Cardiac fibroblast (primary cell): ENCODE data around the gene LRP1B.
A peak's percentile ranks its signal among the peaks of the same experiment; 100 is the strongest.

ENCODE experiments used
- DNase-seq, 2 donors: peaks; one replicate each; pipeline versions ENCODE4 v3.0.0 to v3.0.0-alpha.2; 2010; ENCODE audit warnings: low read depth in 2 of 2
- H3K4me3 ChIP-seq, 2 donors: replicated peaks in 1 of 2; 1 replicate in 1 of 2; 2 replicates in 1 of 2; pipeline ENCODE4 v1.5.1; 2011; ENCODE audit warnings: low read depth in 2 of 2, low read length in 2 of 2, mild to moderate bottlenecking in 2 of 2, moderate library complexity in 1 of 2
- CTCF ChIP-seq: IDR thresholded peaks from one replicate; pipeline ENCODE4 v1.5.1; 2011; ENCODE audit warnings: low read depth, mild to moderate bottlenecking, low read length, inconsistent platforms

LRP1B gene

DNA sequence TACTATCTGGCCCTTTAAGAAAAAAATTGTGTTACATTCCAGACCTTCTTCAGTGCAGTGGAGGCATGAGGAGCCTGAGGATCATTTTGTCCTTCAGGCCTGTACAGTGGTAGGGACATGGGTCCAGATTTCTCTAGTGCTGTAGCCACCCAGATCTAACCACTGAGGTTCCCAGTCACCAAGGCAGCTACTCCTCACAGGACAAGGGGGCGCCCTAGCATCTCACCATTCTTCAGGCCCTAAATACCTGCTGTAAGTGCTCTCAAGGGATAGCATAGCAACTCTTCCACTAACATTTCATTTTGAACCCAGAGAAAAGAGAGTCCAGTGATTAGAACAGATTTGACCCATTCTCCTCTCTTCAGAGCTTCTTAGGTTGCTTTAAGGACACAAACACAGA, 1533.0 kb downstream of the LRP1B start:
- no peak for TF ChIP-seq CTCF
- DNase-seq: no peak
- no peak overlapping the region for H3K4me3 ChIP-seq

DNA sequence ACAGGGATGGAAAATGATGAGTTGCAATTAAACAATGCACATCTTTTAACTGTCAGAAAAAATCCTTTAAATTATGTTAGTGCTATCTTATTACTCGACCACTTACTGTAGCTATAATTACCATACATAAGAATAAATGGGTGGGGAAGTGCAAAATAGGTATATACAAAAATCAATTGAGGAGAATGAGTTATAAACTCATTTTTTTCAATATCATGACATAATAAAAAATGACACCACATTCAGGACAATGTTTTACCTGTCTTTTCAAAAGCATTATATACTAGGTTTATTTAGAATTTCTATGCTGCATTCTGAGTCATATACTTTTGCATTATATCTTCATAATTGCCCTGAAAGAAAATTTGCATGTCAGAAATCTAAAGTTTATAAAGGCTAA, 1533.6 kb downstream of the LRP1B start:
- DNase-seq: no peak
- H3K4me3 ChIP-seq: no peak overlapping the region
- no peak for TF ChIP-seq CTCF

- TF ChIP-seq CTCF: no peak
- no peak for DNase-seq
Observed at GRCh38 chr2:140596447-140596846, 1534.4 kb downstream of the LRP1B start.

DNA sequence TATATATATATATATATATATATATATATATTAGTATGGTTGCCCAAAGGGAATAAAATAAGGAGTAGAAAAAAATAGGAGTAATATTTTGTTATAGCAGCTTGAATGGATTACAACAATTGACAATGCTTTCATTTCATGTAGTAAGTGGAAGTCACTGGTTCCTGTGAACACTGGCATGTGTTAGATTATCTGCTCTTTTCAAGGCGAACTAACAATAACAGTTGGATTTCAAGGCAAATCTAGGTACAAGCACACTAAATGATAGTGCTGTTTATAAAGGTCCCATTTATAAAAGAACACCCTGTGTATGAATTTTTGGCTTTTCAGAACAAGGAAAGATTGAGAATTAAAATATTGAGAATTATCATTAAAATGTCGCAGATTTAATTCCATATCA, 1535.7 kb downstream of the LRP1B start:
- no peak for DNase-seq
- TF ChIP-seq CTCF: no peak

More at GRCh38 chr2:140596447-140596846, 1534.4 kb downstream of the LRP1B start:
- H3K4me3 ChIP-seq: no peak overlapping the region

DNA sequence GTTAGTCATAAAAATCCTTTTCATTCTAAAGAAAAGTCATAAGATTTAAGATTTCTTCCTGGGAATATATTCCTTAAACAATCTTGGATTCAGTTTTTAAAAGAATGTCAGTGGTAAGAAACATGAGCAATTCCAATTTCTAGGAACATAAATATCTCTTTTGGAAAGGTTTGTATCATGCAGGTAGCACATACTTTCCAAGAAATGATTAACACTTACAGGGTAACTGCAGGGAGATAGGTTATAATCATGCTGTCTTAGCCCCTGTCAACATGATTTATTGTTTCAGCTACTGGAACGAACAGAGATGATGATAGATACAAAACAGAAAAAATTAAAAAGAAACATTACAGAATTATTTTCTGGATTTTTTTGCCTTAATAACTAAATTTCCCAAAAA, 1537.7 kb downstream of the LRP1B start:
- DNase-seq: no peak
- no peak overlapping the region for H3K4me3 ChIP-seq
- no peak for TF ChIP-seq CTCF

More for the DNA sequence above, 1535.7 kb downstream of the LRP1B start:
- H3K4me3 ChIP-seq: no peak overlapping the region

- no peak for DNase-seq
- TF ChIP-seq CTCF: no peak
- no peak overlapping the region for H3K4me3 ChIP-seq
Observed at GRCh38 chr2:140589696-140590095, 1541.1 kb downstream of the LRP1B start.

DNA sequence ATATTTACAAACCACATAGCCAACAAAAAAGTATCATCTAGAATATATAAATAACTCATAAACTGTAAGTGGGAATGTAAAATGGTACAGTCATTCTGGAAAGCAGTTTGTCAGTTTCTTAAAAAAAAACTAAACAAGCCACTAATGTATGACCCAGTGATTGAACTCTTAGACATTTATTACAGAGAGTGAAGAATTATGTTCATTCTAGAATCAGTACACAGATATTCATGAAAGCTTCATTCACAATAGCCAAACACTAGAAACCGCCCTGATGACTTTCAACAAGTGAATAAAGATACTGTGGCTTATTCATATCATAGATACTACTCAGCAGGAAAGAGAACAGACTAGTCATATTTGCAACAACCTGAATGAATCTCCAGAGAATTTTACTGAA, 1541.5 kb downstream of the LRP1B start:
- no peak overlapping the region for H3K4me3 ChIP-seq
- DNase-seq: peak in 1 of 2 donors; percentile 25
- no peak for TF ChIP-seq CTCF
